Suprapubic skin (tissue), 4 donors: ENCODE measurements around the gene ANOS1. TPM values are rescaled to one million over a fixed set of nuclear protein-coding genes. Genes with fewer than 3 reads are reported as not detected.

Experiments
- DNase-seq, 2 donors: peaks; one replicate each; pipeline ENCODE4 v3.0.0-alpha.2; 2019; ENCODE audit warnings: low spot score in 2 of 2
- H3K27ac ChIP-seq: fragments of 200-600 bp; sonication (generic); one replicate; pipeline ENCODE4 v1.5.1; 2019
- H3K27me3 ChIP-seq: fragments of 200-600 bp; sonication (generic); one replicate; pipeline ENCODE4 v1.5.1; 2019
- H3K36me3 ChIP-seq: fragments of 200-600 bp; sonication (generic); one replicate; pipeline ENCODE4 v1.5.1; 2019
- H3K4me1 ChIP-seq: fragments of 200-600 bp; sonication (generic); one replicate; pipeline ENCODE4 v1.5.1; 2019
- H3K4me3 ChIP-seq: fragments of 200-600 bp; sonication (generic); one replicate; pipeline ENCODE4 v1.5.1; 2019; ENCODE audit warnings: mild to moderate bottlenecking
- H3K9me3 ChIP-seq: fragments of 200-600 bp; sonication (generic); one replicate; pipeline ENCODE4 v1.5.1; 2019
- EP300 ChIP-seq: sonication (generic); formaldehyde crosslinking; IDR thresholded peaks from one replicate; pipeline ENCODE4 v1.6.1; 2017; ENCODE audit warnings: antibody characterized with exemption
- POLR2A ChIP-seq, 2 donors: fragments of 450-650 bp; IDR thresholded peaks; one replicate each; pipeline ENCODE4 v1.6.1; 2017; ENCODE audit warnings: antibody characterized with exemption in 2 of 2, mild to moderate bottlenecking in 2 of 2, moderate library complexity in 2 of 2
- POLR2AphosphoS5 ChIP-seq, 3 donors: sonication (generic); formaldehyde crosslinking; IDR thresholded peaks; one replicate each; pipeline ENCODE4 v1.6.1; 2017; ENCODE audit warnings: antibody characterized with exemption in 3 of 3
- WGBS: methylation state at CpG from one replicate; pipeline ENCODE4 v1.1.5; 2018; 5-methylcytosine and 5-hydroxymethylcytosine counted together
- total RNA-seq, 4 donors: library from RNA; depleted of rRNA; stranded (reverse); fragments of >200 nt; gene quantifications; one replicate each; pipeline ENCODE4 v1.1.0, GENCODE V29; 2016
- TF ChIP-seq, protein P1 (sequence below), 2 donors: fragments of 200-600 bp in 1 of 2; fragments of 450-650 bp in 1 of 2; sonication (generic) in 1 of 2; IDR thresholded peaks; one replicate each; pipeline ENCODE4 v1.5.1; 2016 to 2019; ENCODE audit warnings: antibody characterized with exemption in 2 of 2, mild to moderate bottlenecking in 1 of 2, moderate library complexity in 1 of 2

The ANOS1 gene
- total RNA-seq, 4 donors from 2014 or later = 3.8 to 9.7 (median 5.7) TPM

DNA sequence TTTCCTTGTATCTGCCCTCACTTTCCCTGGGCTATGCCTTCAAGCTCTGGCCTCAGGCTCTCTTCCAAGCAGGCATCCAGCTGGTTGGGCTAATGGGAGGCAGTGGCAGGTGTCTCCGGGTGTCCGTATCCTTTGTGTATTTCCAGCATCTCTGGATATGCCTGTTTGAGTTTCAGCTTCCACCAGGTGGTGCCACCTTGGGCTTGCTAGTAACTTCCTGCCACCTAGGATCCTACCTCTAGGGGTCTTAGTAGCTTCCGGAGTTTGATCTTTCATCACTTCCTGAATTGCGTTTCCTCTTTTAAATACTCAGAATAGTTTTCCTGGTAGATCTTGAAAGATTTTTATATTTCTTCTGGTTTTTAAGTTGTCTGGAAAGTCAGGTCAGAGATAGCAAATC is 23.2 kb upstream of the ANOS1 start:
- no peaks in the 10 kb centered on the region for H3K27me3 ChIP-seq
- no peak overlapping the region for H3K27ac ChIP-seq
- DNase-seq = no peak
- H3K36me3 ChIP-seq = no peaks in the 10 kb centered on the region
- TF ChIP-seq EP300 (no peak), POLR2AphosphoS5 (IDR thresholded peaks at IDR 0.05) (no peak)
- H3K4me3 ChIP-seq = no peak overlapping the region
- 78% methylated on average over 4 of the region's 4 CpGs for WGBS
- H3K4me1 ChIP-seq = no peaks in the 10 kb centered on the region
- H3K9me3 ChIP-seq = no peaks in the 10 kb centered on the region

DNA sequence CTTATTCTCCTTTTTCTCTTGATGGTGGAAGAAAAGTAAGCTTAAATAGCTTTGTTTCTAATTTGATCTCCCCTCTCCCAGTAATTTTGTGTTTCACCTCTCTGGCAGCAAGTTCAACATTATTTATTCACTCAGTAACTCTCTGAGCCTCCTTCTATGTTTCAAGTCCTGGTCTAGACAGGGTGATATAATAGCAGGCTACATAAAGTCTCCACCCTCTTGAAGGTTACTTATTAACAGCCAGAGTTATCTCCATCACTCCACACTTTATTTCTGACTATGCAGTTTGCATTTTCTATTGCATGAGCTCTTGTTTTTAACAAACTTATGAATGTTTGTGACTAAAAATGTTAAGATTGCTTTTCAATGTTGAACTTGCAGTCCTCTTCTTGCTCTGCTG is 17.8 kb upstream of the ANOS1 start:
- no peak overlapping the region for H3K4me3 ChIP-seq
- TF ChIP-seq POLR2A (IDR thresholded peaks at IDR 0.05) (no peak), POLR2AphosphoS5 (IDR thresholded peaks at IDR 0.05) (no peak), EP300 (no peak)
- TF ChIP-seq, protein P1, sequence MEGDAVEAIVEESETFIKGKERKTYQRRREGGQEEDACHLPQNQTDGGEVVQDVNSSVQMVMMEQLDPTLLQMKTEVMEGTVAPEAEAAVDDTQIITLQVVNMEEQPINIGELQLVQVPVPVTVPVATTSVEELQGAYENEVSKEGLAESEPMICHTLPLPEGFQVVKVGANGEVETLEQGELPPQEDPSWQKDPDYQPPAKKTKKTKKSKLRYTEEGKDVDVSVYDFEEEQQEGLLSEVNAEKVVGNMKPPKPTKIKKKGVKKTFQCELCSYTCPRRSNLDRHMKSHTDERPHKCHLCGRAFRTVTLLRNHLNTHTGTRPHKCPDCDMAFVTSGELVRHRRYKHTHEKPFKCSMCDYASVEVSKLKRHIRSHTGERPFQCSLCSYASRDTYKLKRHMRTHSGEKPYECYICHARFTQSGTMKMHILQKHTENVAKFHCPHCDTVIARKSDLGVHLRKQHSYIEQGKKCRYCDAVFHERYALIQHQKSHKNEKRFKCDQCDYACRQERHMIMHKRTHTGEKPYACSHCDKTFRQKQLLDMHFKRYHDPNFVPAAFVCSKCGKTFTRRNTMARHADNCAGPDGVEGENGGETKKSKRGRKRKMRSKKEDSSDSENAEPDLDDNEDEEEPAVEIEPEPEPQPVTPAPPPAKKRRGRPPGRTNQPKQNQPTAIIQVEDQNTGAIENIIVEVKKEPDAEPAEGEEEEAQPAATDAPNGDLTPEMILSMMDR (IDR thresholded peaks at IDR 0.05) = no peak
- no peak overlapping the region for H3K27ac ChIP-seq
- H3K4me1 ChIP-seq = no peaks in the 10 kb centered on the region
- no peak for DNase-seq
- no peaks in the 10 kb centered on the region for H3K27me3 ChIP-seq
- no peaks in the 10 kb centered on the region for H3K36me3 ChIP-seq
- H3K9me3 ChIP-seq = no peaks in the 10 kb centered on the region

DNA sequence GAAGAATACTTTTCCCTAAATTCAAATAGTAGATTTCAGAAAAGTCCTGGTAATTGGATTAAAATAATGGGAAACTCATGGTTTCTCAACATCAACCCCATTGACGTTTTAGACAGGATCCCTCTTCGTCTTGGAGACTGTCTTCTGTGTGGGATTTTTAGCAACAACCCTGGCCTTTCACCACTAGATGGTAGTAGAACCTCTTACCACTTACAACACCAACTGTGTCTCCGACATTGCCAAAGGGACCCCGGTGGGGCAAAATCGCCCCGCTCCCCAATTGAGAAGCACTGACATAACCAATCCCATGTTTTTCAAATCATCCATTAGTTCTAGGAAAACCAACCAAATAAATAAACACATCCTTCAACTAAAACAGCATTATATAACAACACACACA is 16.9 kb upstream of the ANOS1 start:
- DNase-seq = no peak

DNA sequence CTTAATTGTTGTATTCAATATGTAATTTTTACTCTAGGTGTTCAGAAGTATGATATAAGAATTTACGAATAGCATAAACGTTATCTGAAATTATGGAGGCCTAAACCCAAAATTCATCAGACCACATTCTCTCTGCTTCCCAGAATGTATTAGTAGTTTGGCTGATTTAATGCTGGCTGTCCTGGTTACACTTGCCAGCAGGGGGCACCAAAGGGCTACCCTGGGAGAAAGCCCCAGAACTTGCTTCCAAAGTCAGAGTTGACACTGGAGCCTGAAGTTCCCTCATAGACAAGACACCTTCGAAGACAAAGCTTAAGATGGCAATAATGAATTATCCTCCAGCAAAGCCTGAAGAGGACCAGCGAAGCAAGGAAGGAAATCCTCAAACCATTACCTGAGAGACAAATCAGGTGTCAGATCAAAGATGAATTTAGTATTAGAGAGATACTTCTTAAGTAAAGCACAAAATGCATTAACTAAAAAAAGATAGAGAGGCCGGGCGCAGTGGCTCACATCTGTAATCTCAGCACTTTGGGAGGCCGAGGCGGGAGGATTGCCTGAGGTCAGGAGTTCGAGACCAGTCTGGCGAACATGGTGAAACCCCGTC is 11.3 kb upstream of the ANOS1 start:
- Histone ChIP-seq H3K4me1 (no peaks in the 10 kb centered on the region), H3K4me3 (no peak overlapping the region), H3K27me3 (no peaks in the 10 kb centered on the region), H3K9me3 (no peaks in the 10 kb centered on the region), H3K36me3 (no peaks in the 10 kb centered on the region), H3K27ac (no peak overlapping the region)
- no peak for DNase-seq
- whole genome bisulfite sequencing = 73% methylated on average over 11 of the region's 11 CpGs
- TF ChIP-seq, protein P1 (IDR thresholded peaks at IDR 0.05) = peak; percentile 6 to 55
- no peak for TF ChIP-seq POLR2AphosphoS5 (IDR thresholded peaks at IDR 0.05)

More for the DNA sequence above, 16.9 kb upstream of the ANOS1 start:
- no peaks in the 10 kb centered on the region for H3K9me3 ChIP-seq
- H3K36me3 ChIP-seq = no peaks in the 10 kb centered on the region
- 15% methylated on average over 6 of the region's 6 CpGs for WGBS
- H3K27me3 ChIP-seq = no peaks in the 10 kb centered on the region
- no peak overlapping the region for H3K4me3 ChIP-seq
- no peak for TF ChIP-seq POLR2AphosphoS5 (IDR thresholded peaks at IDR 0.05)
- TF ChIP-seq, protein P1 (IDR thresholded peaks at IDR 0.05) = peak in 1 of 2 donors; percentile 30
- TF ChIP-seq POLR2A (IDR thresholded peaks at IDR 0.05) = no peak
- no peak overlapping the region for H3K27ac ChIP-seq
- H3K4me1 ChIP-seq = no peaks in the 10 kb centered on the region

DNA sequence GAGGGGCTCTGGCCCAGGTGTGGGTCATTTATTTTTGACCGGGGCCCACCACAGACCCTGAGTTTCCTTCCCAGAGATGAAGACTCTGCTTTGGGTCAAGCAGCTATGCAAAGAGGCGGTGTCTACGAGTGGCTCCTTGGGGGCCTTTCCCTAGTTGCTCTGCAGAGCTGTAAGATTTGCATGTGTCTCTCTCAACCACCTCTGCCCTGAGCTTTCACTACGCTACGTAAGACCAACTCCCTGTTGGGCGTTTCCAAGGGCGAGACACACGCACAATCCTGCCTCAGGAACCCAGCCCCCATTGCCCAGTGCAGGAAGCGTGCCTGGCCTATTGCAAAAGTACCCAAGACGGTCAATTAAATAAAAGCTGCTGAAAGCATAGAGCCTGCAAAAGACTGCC is 10.0 kb upstream of the ANOS1 start:
- TF ChIP-seq EP300 = no peak
- no peak for TF ChIP-seq POLR2A (IDR thresholded peaks at IDR 0.05)
- TF ChIP-seq, protein P1 (IDR thresholded peaks at IDR 0.05) = no peak
- TF ChIP-seq POLR2AphosphoS5 (IDR thresholded peaks at IDR 0.05) = no peak
- no peak overlapping the region for H3K4me3 ChIP-seq
- no peak overlapping the region for H3K27ac ChIP-seq
- no peaks in the 10 kb centered on the region for H3K9me3 ChIP-seq
- WGBS = 91% methylated on average over 7 of the region's 10 CpGs
- H3K27me3 ChIP-seq = no peaks in the 10 kb centered on the region
- DNase-seq = no peak
- H3K4me1 ChIP-seq = no peaks in the 10 kb centered on the region
- no peaks in the 10 kb centered on the region for H3K36me3 ChIP-seq

DNA sequence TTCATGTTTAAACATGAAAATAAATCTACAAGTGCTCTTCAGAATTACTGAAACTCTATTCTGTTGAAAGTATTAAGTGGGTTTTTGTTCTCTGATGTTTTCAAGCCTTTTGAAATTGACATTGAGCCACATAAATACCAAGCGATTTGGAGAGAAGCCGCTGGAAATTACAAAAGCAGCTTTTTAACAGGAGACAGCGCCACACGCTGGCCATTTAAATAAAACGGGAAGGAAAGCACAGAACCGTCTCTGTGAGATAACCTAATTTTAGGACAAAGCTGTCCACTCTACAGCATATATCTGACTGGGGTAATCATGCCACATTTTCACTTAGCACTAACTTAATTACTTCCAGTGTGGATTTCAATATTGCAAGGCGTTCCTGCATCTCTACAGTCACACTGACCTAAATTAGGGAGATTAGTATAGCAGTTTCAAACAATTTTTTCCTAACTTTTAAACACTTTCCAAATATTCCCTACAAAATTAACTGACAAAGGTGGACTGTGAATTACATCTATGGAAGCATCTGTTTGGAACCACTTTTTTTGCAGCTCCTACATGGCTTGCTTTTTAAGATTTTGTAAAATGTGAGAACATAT is 6.8 kb upstream of the ANOS1 start:
- 2% methylated on average over 7 of the region's 7 CpGs for WGBS
- Histone ChIP-seq H3K27ac (no peak overlapping the region), H3K9me3 (no peaks in the 10 kb centered on the region), H3K4me1 (no peaks in the 10 kb centered on the region), H3K36me3 (no peaks in the 10 kb centered on the region), H3K27me3 (no peaks in the 10 kb centered on the region), H3K4me3 (no peak overlapping the region)
- DNase-seq = no peak
- TF ChIP-seq POLR2AphosphoS5 (IDR thresholded peaks at IDR 0.05) = no peak
- TF ChIP-seq, protein P1 (IDR thresholded peaks at IDR 0.05) = peak; percentile 25 to 55
